Left hindlimb (tissue), 1 donor: ENCODE data around the gene CEBPB.

ENCODE experiments used
- DNase-seq: peaks from one replicate; pipeline ENCODE4 v3.0.0-alpha.2; 2018

Gene CEBPB

DNA sequence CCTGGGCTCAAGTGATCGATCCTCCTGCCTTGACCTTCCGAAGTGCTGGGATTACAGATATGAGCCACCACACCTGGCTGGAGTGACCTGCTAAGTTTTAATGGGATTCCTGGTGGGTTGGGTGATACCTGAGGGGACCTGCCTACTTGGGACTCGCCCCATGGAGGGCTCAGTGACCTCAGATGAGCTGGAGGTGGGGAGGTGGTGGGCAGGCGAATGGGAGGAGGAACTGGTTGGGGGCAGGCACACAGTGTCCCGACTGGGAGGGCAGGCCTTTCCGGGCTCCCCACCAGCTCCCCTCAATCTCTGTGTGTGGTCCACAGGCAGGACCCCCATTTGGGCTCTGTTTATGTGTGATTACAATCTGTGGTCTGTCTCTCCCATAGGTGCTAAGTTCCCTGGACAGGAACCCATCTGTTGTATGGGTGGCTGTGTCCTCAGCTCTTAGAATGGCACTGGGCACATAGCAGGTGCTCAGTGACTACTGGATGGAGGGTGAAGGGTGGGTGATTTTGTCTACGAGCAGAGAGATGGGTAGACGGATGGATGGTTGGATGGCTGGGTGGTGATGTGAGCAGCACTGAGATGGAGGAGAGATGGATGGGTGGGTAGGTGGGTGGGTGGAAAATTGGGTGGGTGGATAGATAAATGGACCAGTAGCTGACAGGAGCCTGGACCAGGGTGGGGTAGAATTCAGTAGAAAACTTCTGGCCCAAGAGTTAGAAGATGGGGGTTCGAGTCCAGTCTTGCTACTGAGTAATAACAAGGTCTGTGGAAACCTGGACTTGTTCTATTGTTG, 23.8 kb downstream of the CEBPB start:
- DNase-seq, result no peak

DNA sequence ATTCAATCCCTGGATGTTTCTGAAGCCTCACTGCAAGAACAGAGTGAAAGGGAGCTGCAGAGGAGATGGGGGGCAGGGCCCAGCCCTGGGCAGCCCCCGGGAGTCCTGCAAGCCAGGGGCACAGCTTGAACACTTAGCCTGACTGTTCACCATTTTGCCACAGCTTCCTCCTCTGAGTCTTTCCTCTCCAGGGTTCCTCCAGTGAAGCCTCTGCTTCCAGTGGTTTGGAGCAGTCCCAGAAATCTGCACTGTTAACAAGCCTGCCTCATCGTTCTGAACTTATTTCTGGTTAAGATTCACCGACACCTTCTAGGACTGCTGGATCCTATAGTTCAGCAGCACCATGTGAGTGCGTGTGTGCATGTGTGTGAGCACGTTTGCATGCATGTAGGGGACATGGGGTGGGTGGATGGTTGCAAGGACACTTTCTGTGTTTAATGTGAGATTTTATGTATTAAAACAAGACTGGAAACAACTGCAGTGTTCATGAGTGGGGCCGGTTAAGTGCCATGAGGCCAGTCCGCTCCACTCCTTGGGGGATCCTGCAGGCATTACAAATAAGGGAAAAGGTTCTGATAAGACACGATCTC, 24.6 kb downstream of the CEBPB start:
- no peak for DNase-seq

DNA sequence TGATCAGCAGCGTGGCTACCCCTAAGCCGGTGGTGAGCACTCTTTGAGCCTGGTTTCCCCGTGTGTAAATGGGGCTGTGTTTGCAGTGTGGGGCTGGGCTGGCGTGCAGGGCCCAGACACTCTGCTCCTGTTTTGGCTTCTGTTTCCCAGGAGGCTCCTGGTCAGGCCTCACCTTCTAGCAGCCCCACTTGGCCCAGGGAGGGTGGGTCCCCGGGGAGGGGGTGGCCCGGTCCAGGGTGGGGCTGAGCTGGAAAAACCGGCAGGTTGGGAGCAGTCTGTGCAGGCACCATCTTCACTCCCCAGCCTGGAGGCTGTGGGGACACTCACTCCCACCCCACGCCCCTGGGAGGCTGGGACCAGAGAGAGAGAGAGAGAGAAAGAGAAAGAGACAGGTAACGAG, 25.3 kb downstream of the CEBPB start:
- no peak for DNase-seq

DNA sequence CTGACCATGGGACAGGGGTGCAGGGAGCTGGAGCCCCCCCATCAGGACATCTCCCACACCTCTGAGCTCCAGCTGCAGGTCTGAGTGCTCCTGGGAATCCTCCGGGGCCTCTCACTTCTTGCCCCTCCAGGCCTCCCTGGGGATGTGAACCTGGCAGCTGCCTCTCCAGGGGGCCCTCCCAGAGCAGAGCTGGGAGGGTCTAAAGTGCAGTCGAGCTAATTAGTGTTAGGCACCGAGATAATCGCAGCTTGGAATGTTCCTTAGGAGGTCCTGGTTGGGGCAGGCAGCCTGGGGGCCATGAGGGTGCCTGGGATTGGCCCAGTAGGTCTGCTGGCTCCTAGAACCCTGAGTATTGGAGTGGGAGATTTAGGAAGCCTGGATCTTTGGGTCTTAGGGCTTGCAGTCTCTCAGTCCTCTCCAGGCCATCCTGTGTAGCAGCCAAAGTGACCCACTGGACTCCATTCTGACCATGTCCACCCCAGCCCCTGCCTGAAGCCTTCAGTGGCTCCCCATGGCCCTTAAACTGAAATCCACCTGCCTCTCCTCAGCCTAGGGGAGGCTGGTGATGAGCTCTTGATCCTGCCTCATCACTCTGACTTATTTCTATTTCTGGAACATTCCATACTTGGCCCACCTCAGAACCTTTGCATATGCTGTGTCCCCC, 26.0 kb downstream of the CEBPB start:
- no peak for DNase-seq

DNA sequence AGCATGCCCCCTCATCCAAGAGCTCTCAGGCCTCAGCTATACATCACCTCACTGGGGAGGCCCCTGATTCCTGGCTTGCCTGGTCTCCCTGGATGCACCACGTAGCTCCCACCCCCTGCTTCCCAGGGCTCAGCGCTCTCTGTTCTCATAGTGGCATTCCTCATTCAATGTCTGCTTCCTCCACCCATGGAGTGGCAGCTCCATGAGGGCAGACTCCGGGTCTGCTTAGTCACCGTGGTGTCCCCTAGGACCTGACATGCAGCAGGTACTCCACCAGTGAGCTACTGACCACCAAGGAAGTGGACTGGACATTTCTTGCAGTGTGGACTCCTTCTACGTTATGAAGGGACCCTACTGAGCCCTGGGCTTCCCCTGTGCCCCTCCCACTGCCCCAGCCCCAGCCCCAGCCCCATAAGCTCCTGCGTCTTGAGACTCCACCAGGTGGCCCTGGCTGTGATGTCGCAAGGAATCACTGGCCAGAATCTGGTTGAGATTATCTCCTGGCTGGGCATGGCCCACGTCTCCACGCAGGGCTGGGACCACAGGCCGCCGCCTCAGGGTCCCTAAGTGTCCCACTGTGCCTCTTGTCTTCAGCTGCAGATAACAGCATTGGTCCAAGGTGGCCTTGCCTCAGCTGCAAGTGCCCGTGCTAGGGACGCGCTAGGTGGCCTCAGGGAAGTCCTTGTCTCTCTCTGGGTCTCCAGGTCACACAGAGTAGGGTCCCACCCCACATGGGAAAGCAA, 26.7 kb downstream of the CEBPB start:
- DNase-seq, result no peak

DNA sequence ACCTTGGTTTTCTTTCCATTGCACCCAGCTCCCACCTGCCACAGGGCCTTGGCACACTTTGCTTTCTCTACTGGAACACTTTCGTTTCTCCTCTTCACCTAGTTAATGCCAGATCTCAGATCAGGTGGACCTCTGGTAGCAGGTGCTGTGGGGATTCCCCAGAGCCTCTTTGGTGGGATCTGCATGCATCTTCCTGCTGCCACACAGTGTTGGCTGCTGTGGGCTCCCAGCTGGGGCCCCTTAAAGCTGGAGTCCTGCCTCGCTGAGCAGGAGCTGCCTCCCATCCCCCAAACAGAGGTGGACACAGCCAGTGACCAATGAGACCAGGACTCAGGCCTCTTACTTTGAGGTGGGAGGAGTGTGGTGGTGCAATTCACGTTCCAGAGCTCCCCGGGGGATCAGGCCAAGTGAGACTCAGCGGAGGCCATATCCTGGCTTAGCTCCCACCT, 28.4 kb downstream of the CEBPB start:
- DNase-seq, result no peak

DNA sequence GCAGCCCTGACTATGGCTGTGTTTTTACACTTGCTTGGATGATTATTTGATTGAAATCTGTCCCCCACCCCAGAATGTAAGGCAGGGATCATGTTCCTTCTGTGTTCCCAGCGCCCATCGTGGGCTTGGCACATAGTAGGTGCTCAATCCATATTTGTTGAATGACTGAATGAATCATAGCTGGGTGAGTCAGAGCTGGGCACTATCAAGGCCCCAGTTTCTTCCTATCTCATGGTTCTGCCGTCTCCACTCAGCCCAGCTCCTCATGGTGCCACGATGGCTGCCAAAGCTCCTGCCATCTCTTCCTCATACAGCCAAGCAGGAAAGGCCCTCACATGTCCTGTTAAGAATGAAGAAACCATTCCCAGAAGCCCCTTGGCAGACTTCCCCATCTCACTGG, 29.0 kb downstream of the CEBPB start:
- no peak for DNase-seq

DNA sequence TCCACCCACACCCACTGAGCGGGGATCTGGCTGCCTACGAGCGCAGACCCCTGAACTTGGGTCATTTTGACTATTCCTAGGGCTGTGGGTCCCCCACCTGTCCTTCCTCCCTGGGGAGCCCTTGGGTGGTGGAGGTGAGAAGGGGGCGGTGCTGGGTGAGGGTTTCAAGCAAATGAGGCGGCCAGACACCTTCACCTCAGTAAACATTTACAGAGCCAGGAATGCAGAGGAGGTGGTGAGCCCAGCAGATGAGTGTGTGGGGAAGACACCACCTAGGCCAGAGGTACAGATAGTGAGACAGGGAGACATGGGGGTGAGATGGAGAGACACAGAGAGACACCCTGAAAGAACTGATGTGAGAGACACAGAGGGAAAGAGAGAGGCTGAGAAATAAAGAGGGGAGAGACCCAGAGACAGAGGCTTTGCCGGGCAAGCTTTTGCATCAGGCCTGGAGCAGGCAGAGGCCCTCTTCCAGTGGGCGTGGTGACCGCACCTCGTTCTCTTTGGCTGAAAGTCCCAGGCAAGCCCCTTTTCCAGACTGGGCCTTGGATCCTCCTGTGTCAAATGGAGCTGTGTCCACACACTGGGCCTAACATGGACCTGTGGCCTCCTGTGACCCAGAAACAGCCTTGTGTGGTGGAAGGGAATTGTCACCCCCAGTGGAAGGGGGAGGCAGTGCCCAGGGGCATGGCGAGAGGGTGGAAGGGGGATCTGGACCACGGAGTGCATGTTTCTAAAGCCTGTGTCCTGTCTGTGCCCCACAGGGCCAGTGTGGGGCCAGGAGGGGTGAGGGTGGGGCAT, 29.7 kb downstream of the CEBPB start:
- DNase-seq, result no peak

DNA sequence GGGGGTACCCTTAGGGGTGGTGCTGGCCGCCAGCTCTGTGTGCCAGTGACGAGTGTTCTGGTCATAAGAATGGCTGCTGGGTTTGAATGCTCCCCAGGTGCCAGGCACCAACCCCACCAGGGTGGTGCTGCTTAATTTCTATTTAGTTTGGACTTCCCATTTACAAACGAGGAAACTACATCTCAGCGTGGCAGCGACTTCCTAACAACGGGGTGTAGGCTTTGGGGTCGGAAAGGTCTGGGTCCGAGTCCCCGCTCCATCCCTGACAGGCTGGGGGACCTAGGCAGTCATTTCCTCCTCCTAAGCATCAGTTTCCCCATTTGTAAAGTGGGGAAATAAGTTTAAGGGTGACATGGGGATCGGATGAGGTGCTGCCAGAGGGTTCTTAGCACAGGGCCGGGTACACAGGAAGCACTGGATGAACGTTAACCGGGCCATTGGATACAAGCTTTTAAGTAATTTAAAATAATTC, 30.3 kb downstream of the CEBPB start:
- no peak for DNase-seq

DNA sequence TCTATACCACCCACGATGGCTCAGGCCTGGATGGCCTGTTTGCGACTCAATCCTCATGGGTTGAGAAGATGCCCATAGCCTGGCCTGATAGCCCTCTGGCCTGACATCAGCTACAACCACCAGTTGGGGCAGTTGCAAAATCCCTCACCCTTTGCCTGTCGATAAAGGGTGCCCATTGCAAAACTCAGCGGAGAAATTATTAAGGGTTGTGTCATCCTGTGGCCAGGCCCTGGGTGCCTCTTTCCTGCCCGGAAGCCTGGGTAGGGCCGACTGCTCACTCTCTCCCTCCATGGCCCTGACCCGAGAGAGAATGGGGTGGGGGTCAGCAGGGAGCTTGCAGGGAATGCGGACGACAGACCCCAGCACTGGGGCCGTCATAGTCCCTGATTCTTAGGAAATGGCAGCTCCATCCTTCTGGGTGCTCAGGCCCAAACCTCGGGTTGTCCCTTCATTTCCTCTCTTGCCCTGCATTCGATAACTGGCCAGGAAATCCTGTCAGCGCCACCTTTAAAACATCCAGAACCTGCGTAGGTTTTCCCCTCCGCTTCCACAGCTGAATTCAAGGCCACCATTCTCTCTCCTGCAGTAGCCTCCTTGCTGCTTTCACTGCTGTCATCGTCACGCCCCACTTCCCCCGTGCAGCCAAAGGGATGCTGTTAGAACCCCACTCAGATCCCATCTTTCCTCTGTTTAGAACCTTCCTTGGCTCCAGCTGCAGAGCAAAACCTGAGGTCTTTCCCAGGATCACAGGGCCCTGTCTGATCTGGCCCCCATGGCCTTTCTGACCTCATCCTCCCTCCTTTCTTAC, 31.1 kb downstream of the CEBPB start:
- no peak for DNase-seq

DNA sequence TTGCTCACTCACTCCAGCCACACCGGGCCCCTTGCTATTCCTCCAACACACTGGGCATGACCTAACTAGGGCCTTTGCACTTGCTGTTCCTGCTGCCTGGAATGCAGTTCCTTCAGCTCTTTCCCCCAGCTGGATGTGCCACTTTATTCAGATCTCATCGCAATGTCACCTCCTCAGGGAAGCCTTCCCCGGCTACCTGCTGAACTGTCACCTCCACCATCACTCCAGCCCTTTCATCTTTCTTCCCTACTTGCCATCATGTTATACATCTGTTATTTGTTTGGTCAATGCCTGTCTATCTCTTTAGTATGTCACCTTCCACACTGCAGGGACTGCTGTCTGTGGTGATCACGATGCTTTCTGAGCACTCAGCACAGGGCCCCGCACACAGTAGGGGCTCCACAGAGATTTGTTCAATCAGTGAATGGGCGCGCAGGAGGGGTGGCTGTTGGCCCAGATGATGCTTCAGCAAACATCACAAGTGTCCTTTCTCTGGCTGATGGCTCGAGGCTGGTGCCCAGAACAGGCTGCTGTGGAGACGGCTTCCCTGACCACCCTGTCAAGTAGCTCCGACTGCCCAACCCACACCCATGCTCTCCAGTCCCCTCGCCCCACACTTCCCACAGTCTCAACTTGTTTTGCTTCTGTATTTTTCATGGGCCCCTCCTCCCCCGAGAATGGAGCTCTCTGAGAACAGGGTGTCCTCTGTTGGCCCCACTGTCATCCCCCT, 31.8 kb downstream of the CEBPB start:
- no peak for DNase-seq

DNA sequence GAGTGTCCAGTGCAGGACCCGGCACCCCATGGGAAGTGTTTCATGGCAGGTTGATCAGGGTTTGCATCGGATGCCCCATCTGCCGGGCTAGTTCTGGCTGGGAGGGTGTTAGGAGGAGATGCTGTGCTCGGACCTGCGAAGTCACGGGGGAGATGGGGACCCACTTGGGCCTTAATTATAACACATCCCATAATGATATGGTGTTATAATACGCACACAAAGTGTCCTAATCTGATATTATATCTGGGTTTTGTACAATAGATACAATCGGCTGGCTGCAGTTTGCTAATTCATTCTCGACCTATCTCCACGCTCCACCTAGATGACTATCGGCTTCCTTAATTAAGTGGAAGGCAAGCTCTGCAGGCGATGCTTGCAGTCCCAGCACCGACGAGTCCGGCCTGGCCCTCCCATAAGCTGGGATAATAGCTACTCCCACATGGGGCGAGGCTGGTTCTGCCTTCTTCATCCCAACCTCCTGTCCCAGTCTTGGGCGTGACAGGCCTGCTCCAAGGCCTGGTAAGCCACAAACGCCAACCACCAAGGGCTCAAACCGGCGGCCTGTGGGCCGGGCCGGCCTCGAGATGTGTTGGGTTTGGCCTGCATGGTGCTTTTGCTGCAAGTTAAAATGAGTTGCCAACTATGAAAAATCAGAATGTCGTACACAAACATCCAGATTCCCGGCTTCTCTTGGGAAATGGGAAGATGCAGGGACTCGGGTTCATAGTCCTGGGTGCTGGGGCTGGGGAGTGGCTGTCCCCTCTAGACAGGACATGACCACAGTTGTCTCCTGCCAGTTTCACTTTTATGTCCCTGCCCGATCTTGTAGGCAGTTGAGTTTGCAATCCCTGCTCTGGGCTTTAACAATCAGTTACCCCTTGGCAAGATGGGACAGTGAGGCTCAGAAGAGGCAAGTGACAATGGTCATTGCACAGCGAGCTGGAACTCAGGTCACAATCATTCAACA, 32.7 kb downstream of the CEBPB start:
- DNase-seq, result no peak

DNA sequence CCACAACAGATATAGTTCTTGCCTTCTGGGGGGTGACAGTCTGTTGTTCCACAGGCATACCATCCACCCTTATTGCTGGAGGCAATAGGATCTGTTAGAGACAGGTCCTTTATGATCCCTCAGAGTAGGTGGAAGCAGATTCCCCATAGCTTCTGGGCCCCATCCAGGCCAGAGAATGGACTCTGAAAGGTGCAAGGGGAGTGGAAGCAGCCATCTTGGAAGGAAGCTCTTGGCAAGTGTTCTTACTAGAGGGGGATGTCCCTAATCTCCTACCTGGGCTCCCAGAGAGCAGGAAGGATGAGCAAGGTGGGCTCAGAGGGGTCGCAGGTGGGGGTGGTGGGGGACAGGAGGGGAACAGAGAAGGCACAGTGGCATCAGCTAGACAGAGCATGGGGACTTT, 33.4 kb downstream of the CEBPB start:
- no peak for DNase-seq

DNA sequence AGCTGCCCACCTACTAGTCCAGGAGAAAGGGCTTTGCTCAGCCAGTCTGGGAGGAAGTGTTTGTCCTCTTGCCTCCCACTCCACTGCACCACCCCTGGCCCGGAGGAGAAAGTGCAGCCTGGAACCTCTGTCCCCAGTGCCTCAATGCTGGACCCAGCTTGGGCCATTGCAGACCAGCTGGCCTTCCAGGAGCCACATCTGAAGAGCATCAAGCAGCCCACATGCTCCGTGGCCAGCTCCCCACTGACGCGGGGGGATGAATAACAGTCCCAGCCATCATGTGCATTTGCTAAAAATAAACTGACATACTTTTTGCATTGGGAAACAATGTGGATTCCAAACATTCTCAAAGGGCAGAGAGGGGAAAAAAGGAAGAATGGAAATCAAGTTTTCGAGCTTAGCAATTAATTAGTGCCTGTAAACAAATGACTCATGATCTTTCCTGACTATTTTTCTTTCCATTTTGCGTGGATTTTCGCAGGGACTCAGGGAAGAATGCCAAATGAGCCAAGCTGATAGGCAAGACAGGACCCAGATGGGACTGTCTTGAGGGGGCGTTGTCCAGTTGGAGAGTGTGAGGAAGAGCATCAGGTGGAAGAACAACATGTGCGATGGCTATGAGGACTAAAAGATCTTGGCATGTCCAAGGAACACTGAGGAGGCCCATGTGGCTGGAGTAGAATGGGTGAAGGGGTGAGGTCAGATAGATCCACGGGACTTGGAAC, 34.1 kb downstream of the CEBPB start:
- DNase-seq, result no peak

DNA sequence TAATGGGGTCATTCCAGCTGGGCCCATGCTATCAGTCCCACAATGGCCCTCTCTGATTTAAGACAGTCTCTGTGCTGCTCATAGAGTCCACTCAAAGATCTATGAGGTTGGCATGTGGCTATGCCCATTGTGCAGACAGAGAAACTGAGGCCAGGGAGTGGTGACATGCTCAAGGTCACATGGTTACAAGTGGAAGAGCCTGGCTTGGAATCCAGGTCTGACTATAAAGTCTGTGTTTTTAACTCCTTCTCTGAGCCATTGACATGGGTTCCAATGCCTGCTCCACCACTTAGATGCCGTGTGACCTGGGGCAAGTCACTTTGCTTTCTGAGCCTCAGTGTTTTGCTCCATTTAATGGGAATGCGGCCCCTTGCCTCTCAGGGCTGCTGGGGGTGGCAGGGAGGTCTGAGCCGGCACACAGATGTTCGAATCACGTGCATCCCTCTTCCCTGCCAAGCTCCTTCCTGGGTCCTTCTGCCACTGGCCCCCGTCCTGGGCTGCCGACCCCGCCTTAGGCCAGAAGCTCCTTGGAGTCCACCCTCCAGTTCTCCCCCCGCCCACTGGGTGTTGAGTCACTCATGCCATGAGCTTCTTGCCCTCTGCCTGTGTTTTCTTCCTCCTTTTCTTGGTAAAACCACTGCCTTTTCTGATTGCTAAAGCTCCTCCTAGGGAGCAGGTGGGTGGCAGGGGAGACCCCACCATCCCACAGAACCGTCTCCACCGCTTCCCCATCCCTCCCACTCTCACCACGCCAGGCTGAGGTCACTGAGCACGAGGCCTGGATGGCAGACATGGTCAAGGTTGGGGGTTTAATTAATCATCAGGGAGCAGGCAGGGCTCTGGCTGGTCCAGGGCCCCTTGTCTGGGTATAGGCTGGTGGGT, 35.7 kb downstream of the CEBPB start:
- no peak for DNase-seq

DNA sequence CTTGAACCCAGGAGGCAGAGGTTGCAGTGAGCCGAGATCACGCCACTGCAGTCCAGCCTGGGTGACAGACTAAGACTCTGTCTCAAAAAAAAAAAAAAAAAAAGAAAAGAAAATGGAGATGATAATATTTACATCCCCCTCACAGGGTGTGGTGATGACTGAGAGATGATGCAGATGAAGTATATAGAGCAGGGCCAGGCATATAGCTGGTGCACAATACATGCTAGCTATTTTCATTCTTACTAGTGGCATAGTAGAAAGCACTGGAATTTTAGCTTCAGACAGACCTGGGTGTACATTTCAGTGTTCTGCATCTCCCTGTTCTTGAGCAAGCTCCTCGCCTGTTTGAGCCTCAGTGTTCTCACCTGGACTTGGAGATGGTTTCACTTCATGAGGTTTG, 36.9 kb downstream of the CEBPB start:
- DNase-seq, result no peak

DNA sequence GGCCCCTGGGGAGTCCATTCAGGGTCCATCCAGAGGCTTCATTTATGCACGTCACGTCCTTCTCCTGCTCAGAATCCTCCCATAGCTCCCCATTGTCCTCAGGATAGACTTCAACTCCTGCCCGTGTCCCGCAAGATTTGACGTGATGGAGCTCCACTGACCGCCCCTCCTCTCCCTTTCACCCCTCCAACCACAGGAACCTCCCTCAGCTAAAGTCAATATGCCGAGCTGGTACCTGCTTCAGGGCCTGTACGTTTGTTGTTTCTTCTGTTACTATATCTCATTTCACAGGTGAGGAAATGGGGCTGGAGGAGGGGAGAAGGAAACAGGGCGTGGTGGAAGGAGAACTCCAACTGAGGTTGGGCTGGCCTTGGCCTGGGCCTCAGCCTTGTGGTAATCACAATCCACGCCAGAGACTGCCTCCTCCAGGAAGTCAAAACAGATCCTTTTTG, 38.6 kb downstream of the CEBPB start:
- DNase-seq, result no peak

DNA sequence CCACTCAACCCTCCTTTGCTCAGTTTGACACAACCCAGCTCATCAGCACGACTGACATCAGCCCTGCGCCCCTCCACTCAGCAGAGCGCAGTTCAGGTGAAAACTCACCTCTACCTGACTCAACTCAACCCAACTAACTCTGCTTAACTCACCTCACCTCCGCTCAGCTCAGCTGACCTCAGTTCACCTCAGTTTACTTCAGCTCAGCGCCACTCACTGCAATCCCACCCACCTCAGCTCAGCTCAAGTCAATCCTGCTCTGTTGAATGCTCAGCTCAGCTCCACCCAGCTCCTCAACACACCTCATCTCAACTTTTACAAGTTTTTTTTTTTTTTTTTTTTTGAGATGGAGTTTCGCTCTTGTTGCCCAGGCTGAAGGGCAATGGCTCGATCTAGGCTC, 39.6 kb downstream of the CEBPB start:
- no peak for DNase-seq
